Left ventricle myocardium inferior (tissue), 1 donor: Measurements from ENCODE around the gene AMMECR1. TPM values are rescaled to one million over a fixed set of nuclear protein-coding genes. Genes with fewer than 3 reads are reported as not detected.

Experiments
- DNase-seq: peaks from one replicate; pipeline ENCODE4 v3.0.0-alpha.2; 2020
- H3K27ac ChIP-seq: fragments of 200-600 bp; replicated peaks from 2 replicates; pipeline ENCODE4 v1.8.0; 2021
- H3K27me3 ChIP-seq: fragments of 200-600 bp; 2 replicates; pipeline ENCODE4 v1.8.0; 2021; ENCODE audit warnings: low read depth
- H3K36me3 ChIP-seq: fragments of 200-600 bp; 2 replicates; pipeline ENCODE4 v1.8.0; 2021
- H3K4me1 ChIP-seq: fragments of 200-600 bp; 2 replicates; pipeline ENCODE4 v1.8.0; 2021
- H3K4me3 ChIP-seq: fragments of 200-600 bp; 2 replicates; pipeline ENCODE4 v1.8.0; 2021; ENCODE audit warnings: mild to moderate bottlenecking, moderate library complexity
- H3K9me3 ChIP-seq: fragments of 200-600 bp; replicated peaks from 2 replicates; pipeline ENCODE4 v1.8.0; 2021
- CTCF ChIP-seq: fragments of 200-600 bp; IDR thresholded peaks from 2 replicates; pipeline ENCODE4 v1.8.0; 2021; ENCODE audit warnings: antibody characterized with exemption, mild to moderate bottlenecking, borderline replicate concordance
- intact Hi-C: fragments of 100-400 bp; cut with micrococcal nuclease; formaldehyde crosslinking; loops from one replicate; pipeline ENCODE4 v1.11.0; 2022
- total RNA-seq: library from RNA; stranded (reverse); fragmentation: NEBNext Ultra II Directional; extraction: Animal tissue kit (Norgen Biotek cat#: 25700); gene quantifications from one replicate; pipeline ENCODE4 v1.2.1, GENCODE V29; 2021
- donor health status: DM: no; HTN: yes; CAD: no; lungs with severe emphysema.

The AMMECR1 gene
- total RNA-seq, 1 donor from 2014 or later, result 0.91 TPM

- Histone ChIP-seq H3K4me1 (no peaks in the 10 kb centered on the region), H3K9me3 (no peaks in the 10 kb centered on the region), H3K27ac (no peak overlapping the region), H3K27me3 (no peaks in the 10 kb centered on the region), H3K36me3 (no peaks in the 10 kb centered on the region), H3K4me3 (no peak overlapping the region)
- no peak for TF ChIP-seq CTCF
- no peak for DNase-seq
- intact Hi-C loops, result no loop called here
Measured at GRCh38 chrX:110210417-110211139, 107.3 kb downstream of the AMMECR1 start.

- no peaks in the 10 kb centered on the region for H3K4me1 ChIP-seq
- no peak overlapping the region for H3K4me3 ChIP-seq
- H3K27ac ChIP-seq, result no peak overlapping the region
- H3K36me3 ChIP-seq, result no peaks in the 10 kb centered on the region
- H3K27me3 ChIP-seq, result no peaks in the 10 kb centered on the region
- no peak for DNase-seq
- intact Hi-C loops, result no loop called here
- TF ChIP-seq CTCF, result no peak
- H3K9me3 ChIP-seq, result no peaks in the 10 kb centered on the region
Measured at GRCh38 chrX:110208092-110208491, 109.8 kb downstream of the AMMECR1 start.

GRCh38 chrX:110204986-110205385 is 112.9 kb downstream of the AMMECR1 start:
- H3K9me3 ChIP-seq, result no peaks in the 10 kb centered on the region

GRCh38 chrX:110201799-110202198 is 116.1 kb downstream of the AMMECR1 start:
- no peaks in the 10 kb centered on the region for H3K4me1 ChIP-seq

More at GRCh38 chrX:110204986-110205385, 112.9 kb downstream of the AMMECR1 start:
- Histone ChIP-seq H3K4me1 (no peaks in the 10 kb centered on the region), H3K27me3 (no peaks in the 10 kb centered on the region), H3K4me3 (no peak overlapping the region), H3K27ac (no peak overlapping the region), H3K36me3 (no peaks in the 10 kb centered on the region)
- no peak for TF ChIP-seq CTCF
- intact Hi-C loops, result no loop called here
- no peak for DNase-seq

GRCh38 chrX:110194977-110195376 is 122.9 kb downstream of the AMMECR1 start:
- no peaks in the 10 kb centered on the region for H3K27me3 ChIP-seq
- intact Hi-C loops, result no loop called here
- no peak overlapping the region for H3K27ac ChIP-seq
- no peaks in the 10 kb centered on the region for H3K4me1 ChIP-seq
- H3K4me3 ChIP-seq, result no peak overlapping the region
- no peak for DNase-seq
- no peaks in the 10 kb centered on the region for H3K36me3 ChIP-seq
- H3K9me3 ChIP-seq, result no peaks in the 10 kb centered on the region
- TF ChIP-seq CTCF, result no peak

More at GRCh38 chrX:110201799-110202198, 116.1 kb downstream of the AMMECR1 start:
- Histone ChIP-seq H3K9me3 (no peaks in the 10 kb centered on the region), H3K27ac (no peak overlapping the region), H3K27me3 (no peaks in the 10 kb centered on the region), H3K4me3 (no peak overlapping the region), H3K36me3 (no peaks in the 10 kb centered on the region)
- TF ChIP-seq CTCF, result no peak
- DNase-seq, result no peak
- intact Hi-C loops, result no loop called here
